ENCODE data around the gene BSND.

GRCh38 chr1:55049271-55049913, 50.7 kb downstream of the BSND start:
- TF ChIP-seq POLR2A (IDR thresholded peaks at IDR 0.05): no peak
- TF ChIP-seq, protein P1, sequence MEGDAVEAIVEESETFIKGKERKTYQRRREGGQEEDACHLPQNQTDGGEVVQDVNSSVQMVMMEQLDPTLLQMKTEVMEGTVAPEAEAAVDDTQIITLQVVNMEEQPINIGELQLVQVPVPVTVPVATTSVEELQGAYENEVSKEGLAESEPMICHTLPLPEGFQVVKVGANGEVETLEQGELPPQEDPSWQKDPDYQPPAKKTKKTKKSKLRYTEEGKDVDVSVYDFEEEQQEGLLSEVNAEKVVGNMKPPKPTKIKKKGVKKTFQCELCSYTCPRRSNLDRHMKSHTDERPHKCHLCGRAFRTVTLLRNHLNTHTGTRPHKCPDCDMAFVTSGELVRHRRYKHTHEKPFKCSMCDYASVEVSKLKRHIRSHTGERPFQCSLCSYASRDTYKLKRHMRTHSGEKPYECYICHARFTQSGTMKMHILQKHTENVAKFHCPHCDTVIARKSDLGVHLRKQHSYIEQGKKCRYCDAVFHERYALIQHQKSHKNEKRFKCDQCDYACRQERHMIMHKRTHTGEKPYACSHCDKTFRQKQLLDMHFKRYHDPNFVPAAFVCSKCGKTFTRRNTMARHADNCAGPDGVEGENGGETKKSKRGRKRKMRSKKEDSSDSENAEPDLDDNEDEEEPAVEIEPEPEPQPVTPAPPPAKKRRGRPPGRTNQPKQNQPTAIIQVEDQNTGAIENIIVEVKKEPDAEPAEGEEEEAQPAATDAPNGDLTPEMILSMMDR (IDR thresholded peaks at IDR 0.05): no peak

All from ovary (tissue), 3 donors.